A549 (cell line): ENCODE measurements around the gene ZNF830.

Experiments
- CEBPB ChIP-seq, 2 experiments: fragments of >200 bp in 1 of 2; sonication (Bioruptor Twin) in 1 of 2; formaldehyde crosslinking in 1 of 2; IDR thresholded peaks; 2 replicates each; pipeline ENCODE4 v1.6.1; 2012 to 2016
- ESRRA ChIP-seq: fragments of 150-350 bp; IDR thresholded peaks from 2 replicates; pipeline ENCODE4 v1.6.1; 2014; ENCODE audit warnings: mild to moderate bottlenecking, low read length, borderline replicate concordance
- FOSB ChIP-seq: fragments of 250-450 bp; sonication (Bioruptor Pico); IDR thresholded peaks from 2 replicates; pipeline ENCODE4 v1.5.0; 2020; ENCODE audit warnings: mild to moderate bottlenecking, moderate library complexity
- JUN ChIP-seq, 2 experiments: fragments of >200 bp; sonication (Bioruptor Twin); formaldehyde crosslinking; IDR thresholded peaks; 2 replicates in 1 of 2; 3 replicates in 1 of 2; pipeline ENCODE4 v1.6.1; 2016 to 2017
- POLR2A ChIP-seq: IDR thresholded peaks from 2 replicates; pipeline ENCODE4 v1.6.1; 2012; ENCODE audit warnings: mild to moderate bottlenecking, low read length
- RAD21 ChIP-seq, 2 experiments: fragments of >200 bp in 1 of 2; sonication (Bioruptor Twin) in 1 of 2; formaldehyde crosslinking in 1 of 2; IDR thresholded peaks in 1 of 2; conservative IDR thresholded peaks in 1 of 2; 2 replicates in 1 of 2; 3 replicates in 1 of 2; pipeline ENCODE4 v1.6.1; 2012 to 2018; ENCODE audit warnings: inconsistent platforms in 1 of 2
- RARB ChIP-seq: fragments of 250-450 bp; sonication (Bioruptor Pico); IDR thresholded peaks from 2 replicates; pipeline ENCODE4 v1.8.0; 2021; ENCODE audit warnings: mild to moderate bottlenecking, moderate library complexity
- RCOR1 ChIP-seq: fragments of 150-350 bp; IDR thresholded peaks from 2 replicates; pipeline ENCODE4 v1.6.1; 2014; ENCODE audit warnings: antibody characterized with exemption, low read length, low read depth
- ZFP36 ChIP-seq: fragments of 450-650 bp; IDR thresholded peaks from 2 replicates; pipeline ENCODE4 v1.6.1; 2014; ENCODE audit warnings: borderline replicate concordance; ENCODE audit not compliant: partially characterized antibody
- TF ChIP-seq, protein P1 (sequence below): fragments of >200 bp; sonication (Bioruptor Twin); formaldehyde crosslinking; IDR thresholded peaks from 3 replicates; pipeline ENCODE4 v1.5.1; 2016

DNA sequence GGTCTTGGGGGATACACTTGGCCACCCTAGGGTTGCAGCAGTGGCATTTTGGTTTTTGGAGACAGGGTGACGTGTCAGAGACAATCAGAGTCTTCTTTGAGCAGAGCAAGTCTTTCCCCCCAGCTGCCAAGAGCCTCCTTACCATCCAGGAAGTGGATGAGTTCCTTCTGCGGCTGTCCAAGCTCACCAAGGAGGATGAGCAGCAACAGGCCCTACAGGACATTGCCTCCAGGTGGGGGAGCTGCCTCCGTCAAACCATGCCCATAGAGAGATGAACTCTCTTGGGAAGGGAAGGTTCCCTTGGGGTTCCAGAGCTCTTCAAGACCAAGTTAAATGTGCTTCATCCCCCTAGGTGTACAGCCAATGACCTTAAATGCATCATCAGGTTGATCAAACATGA lies 30.3 kb downstream of the ZNF830 start:
- TF ChIP-seq CEBPB (IDR thresholded peaks at IDR 0.05) = no peak
- no peak for TF ChIP-seq RARB (CRISPR knock-in tag)
- TF ChIP-seq ESRRA = no peak
- no peak for TF ChIP-seq JUN (IDR thresholded peaks at IDR 0.05)
- TF ChIP-seq POLR2A = no peak
- no peak for TF ChIP-seq ZFP36
- TF ChIP-seq FOSB (CRISPR knock-in tag) = no peak
- TF ChIP-seq, protein P1, sequence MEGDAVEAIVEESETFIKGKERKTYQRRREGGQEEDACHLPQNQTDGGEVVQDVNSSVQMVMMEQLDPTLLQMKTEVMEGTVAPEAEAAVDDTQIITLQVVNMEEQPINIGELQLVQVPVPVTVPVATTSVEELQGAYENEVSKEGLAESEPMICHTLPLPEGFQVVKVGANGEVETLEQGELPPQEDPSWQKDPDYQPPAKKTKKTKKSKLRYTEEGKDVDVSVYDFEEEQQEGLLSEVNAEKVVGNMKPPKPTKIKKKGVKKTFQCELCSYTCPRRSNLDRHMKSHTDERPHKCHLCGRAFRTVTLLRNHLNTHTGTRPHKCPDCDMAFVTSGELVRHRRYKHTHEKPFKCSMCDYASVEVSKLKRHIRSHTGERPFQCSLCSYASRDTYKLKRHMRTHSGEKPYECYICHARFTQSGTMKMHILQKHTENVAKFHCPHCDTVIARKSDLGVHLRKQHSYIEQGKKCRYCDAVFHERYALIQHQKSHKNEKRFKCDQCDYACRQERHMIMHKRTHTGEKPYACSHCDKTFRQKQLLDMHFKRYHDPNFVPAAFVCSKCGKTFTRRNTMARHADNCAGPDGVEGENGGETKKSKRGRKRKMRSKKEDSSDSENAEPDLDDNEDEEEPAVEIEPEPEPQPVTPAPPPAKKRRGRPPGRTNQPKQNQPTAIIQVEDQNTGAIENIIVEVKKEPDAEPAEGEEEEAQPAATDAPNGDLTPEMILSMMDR = no peak
- TF ChIP-seq RCOR1 = no peak
- TF ChIP-seq RAD21 (conservative IDR thresholded peaks at IDR 0.05 in 1 of 2, IDR thresholded peaks at IDR 0.05 in 1 of 2) = no peak
